ENCODE results near the gene KCNAB1.

KCNAB1 gene

DNA sequence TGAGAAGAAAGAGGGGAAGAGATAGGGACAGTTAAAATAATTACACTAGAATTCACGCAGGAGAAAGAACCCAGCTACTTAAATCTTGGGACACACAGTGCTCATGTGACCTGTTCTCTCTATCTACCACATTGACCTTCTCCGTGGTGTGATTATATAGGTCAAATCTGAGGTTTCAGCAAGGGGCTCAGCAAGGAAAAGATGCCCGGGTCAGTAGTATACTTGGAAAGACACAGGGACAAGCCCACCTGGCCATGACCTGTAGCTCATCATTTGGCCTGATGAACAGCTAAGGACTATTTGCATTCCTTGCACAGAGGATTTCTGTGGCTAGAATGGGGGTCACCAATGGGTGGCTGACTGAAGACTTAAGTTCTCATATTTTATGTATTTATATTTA is 362.6 kb downstream of the KCNAB1 start:
- DNase-seq (ENCODE audit: low read depth) = no peak
- TF ChIP-seq, protein P1, sequence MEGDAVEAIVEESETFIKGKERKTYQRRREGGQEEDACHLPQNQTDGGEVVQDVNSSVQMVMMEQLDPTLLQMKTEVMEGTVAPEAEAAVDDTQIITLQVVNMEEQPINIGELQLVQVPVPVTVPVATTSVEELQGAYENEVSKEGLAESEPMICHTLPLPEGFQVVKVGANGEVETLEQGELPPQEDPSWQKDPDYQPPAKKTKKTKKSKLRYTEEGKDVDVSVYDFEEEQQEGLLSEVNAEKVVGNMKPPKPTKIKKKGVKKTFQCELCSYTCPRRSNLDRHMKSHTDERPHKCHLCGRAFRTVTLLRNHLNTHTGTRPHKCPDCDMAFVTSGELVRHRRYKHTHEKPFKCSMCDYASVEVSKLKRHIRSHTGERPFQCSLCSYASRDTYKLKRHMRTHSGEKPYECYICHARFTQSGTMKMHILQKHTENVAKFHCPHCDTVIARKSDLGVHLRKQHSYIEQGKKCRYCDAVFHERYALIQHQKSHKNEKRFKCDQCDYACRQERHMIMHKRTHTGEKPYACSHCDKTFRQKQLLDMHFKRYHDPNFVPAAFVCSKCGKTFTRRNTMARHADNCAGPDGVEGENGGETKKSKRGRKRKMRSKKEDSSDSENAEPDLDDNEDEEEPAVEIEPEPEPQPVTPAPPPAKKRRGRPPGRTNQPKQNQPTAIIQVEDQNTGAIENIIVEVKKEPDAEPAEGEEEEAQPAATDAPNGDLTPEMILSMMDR (IDR thresholded peaks at IDR 0.05; ENCODE audit: control insufficient read depth, extremely low read depth, insufficient read depth) = no peak
- H3K4me3 ChIP-seq (ENCODE audit: low read depth, low read length) = no peak overlapping the region

DNA sequence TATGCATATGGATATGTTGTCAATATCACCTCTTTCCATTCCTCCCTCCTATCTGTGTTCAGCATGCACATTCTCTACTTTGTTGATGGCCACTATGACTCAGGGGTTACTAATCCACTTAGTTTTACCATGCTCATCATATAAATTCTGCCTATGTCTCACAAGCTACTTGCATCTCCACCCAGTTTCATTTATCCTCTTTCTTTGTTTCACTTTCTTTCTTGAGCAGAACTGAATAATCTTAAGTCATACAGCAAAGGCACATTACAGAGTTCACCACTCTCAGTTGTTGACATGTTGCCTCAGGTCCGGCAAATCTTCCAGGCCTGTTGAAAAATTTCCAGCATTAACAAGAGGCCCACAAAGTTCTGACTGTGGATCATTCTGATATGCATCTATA is 363.0 kb downstream of the KCNAB1 start:
- no peak for DNase-seq (ENCODE audit: low read depth)
- H3K4me3 ChIP-seq (ENCODE audit: low read depth, low read length) = no peak overlapping the region
- TF ChIP-seq, protein P1 (IDR thresholded peaks at IDR 0.05; ENCODE audit: control insufficient read depth, extremely low read depth, insufficient read depth) = no peak

DNA sequence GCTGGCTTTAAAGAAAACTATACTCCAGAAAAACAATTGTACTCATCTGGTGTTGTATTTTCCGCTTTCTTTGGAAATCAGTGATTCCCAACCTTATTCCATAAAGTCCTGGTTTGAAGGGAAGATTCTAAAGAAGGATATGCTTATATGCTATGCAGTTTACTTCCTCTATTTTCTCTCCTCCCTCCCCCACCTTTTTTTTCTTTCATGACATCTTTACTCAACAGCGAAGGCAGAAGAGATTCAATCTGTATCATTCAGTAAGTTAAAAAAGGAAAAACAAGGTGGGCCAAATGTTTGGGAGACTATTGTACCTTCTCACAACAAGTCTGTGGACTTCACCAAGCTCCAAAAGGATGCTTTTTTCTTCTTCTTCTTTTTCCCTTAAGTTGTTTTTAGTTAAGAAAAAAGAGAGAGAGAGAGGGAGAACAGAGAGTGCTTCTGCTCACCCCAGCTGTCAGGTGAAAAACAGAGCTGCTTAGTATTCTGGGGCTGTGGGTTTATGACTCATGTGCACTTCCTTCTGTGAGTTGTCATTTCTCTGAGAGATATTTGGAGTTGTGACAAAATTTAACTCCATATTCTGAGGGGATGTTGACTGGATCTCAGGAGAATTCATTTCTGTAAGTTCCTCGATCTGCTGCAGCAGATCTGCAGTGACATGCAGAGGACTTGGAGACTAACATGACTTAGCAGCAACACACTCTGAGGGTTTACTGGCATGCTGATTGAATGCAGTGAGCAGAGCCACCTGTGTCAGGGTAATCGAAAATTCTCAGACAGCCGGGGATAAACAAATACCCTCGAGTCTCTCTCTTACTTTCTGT is 363.8 kb downstream of the KCNAB1 start:
- no peak overlapping the region for H3K4me3 ChIP-seq (ENCODE audit: low read depth, low read length)
- no peak for DNase-seq (ENCODE audit: low read depth)
- TF ChIP-seq, protein P1 (IDR thresholded peaks at IDR 0.05; ENCODE audit: control insufficient read depth, extremely low read depth, insufficient read depth) = no peak

DNA sequence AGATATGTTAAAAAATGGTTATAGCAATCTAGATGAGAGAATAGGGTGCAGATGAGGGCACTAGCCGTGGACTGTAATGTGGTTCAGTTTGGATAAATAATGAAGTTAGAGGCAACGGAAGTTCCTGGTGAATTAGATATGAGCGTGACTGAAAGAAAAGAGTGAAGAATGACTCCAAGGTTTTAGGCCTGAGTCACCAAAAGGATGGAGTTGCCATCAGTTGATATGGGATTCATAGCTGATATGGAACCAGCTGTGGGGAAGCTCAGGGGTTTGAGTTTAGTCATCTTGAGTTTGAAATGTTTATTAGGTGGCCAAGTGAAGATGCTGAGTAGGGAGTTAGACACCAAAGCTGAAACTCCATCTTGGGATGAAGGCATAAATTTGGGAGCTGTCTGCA is 368.4 kb downstream of the KCNAB1 start:
- no peak overlapping the region for H3K4me3 ChIP-seq (ENCODE audit: low read depth, low read length)
- no peak for DNase-seq (ENCODE audit: low read depth)
- TF ChIP-seq, protein P1 (IDR thresholded peaks at IDR 0.05; ENCODE audit: control insufficient read depth, extremely low read depth, insufficient read depth) = no peak

DNA sequence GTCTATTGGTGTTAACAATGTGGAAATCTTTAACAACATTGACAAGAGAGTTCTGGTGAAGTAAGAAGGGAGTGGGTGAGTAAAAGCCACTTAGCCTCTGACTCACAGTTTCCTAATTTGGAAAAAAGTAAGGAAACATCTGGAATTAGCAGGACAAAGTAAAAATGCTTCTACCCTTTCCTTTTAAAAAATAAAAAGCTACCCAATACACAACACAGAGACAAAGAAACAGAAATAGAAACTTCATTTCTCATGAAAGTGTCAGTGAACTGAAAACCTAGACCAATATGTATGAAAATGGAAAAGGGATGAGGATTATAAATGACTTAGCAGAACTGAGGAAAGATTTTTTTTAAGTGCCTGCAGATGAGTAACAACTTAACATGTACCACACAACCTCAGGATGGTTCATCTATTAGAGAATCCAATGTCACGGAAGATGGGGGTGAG is 369.1 kb downstream of the KCNAB1 start:
- no peak for DNase-seq (ENCODE audit: low read depth)
- no peak overlapping the region for H3K4me3 ChIP-seq (ENCODE audit: low read depth, low read length)
- TF ChIP-seq, protein P1 (IDR thresholded peaks at IDR 0.05; ENCODE audit: control insufficient read depth, extremely low read depth, insufficient read depth) = no peak

DNA sequence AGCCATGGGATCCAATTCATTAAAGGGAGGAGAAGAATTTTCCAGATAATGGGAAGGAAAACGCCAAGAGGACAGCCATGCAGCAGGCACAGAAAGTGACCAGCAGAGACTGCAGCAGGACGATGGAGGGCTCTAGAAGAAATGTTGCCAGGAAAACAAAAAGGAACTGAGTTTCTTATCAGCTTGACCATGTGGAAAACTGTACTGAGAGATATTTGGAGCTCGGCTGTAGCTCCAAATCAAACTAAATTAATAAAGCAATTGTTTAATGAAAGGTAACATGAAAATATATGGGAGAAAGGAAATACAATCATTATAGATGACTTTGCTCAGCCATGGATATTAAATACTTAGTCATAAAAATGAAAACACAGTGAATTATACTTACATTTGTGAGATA is 370.8 kb downstream of the KCNAB1 start:
- no peak for DNase-seq (ENCODE audit: low read depth)
- no peak overlapping the region for H3K4me3 ChIP-seq (ENCODE audit: low read depth, low read length)
- TF ChIP-seq, protein P1 (IDR thresholded peaks at IDR 0.05; ENCODE audit: control insufficient read depth, extremely low read depth, insufficient read depth) = no peak
